H1 (cell line): ENCODE data around the gene NIPAL3. TPM values are rescaled to one million over a fixed set of nuclear protein-coding genes. Genes with fewer than 3 reads are reported as not detected.

Experiments
- CTCF ChIA-PET: fragments of 300-600 bp; sonication (Branson Sonifier 250); formaldehyde crosslinking; loops from one replicate; lab custom pipeline; 2021; ENCODE audit not compliant: partially characterized antibody; lab: Charles Lee
- POLR2A ChIA-PET: fragments of 300-600 bp; sonication (Branson Sonifier 250); formaldehyde crosslinking; loops from one replicate; lab custom pipeline; 2021; ENCODE audit warnings: inconsistent platforms; ENCODE audit not compliant: partially characterized antibody; lab: Charles Lee
- DNase-seq, 2 experiments: peaks; one replicate each; pipeline versions ENCODE4 v3.0.0 to v3.0.0-alpha.2; 2010 to 2022; ENCODE audit warnings: low spot score in 2 of 2, low read depth in 1 of 2, mixed read lengths in 1 of 2
- FAIRE-seq: peaks from 2 replicates; lab custom pipeline; 2011; peaks lifted over from hg19 to GRCh38; lab: Jason Lieb, UNC
- H2AFZ ChIP-seq: 2 replicates; pipeline ENCODE4 v1.8.1; 2012; ENCODE audit warnings: low read length, inconsistent platforms
- H2AK5ac ChIP-seq: 2 replicates; pipeline ENCODE4 v1.6.1; 2013; ENCODE audit warnings: low read depth, low read length
- H2BK120ac ChIP-seq: replicated peaks from 2 replicates; pipeline ENCODE3; 2013; ENCODE audit warnings: low read depth, low read length, inconsistent platforms
- H2BK12ac ChIP-seq: 2 replicates; pipeline ENCODE4 v1.6.1; 2013; ENCODE audit warnings: low read depth, low read length
- H2BK15ac ChIP-seq: 2 replicates; pipeline ENCODE4 v1.6.1; 2013; ENCODE audit warnings: low read length
- H2BK20ac ChIP-seq: 2 replicates; pipeline ENCODE4 v1.6.1; 2013; ENCODE audit warnings: low read length
- H2BK5ac ChIP-seq: 2 replicates; pipeline ENCODE4 v1.6.1; 2013; ENCODE audit warnings: low read depth, low read length
- H3K14ac ChIP-seq: 2 replicates; pipeline ENCODE4 v1.6.1; 2013; ENCODE audit warnings: inconsistent platforms; ENCODE audit not compliant: insufficient read length
- H3K18ac ChIP-seq: 2 replicates; pipeline ENCODE4 v1.6.1; 2013; ENCODE audit warnings: low read length; ENCODE audit errors: extremely low read depth
- H3K23ac ChIP-seq: 2 replicates; pipeline ENCODE4 v1.6.1; 2013; ENCODE audit warnings: inconsistent platforms; ENCODE audit not compliant: insufficient read length
- H3K23me2 ChIP-seq: 2 replicates; pipeline ENCODE4 v1.6.1; 2013; ENCODE audit warnings: low read depth, low read length
- H3K27ac ChIP-seq: 2 replicates; pipeline ENCODE4 v1.6.1; 2011; ENCODE audit warnings: low read depth, low read length, inconsistent platforms
- H3K27me3 ChIP-seq, 4 experiments: replicated peaks in 1 of 4; 1 replicate in 1 of 4; 2 replicates in 3 of 4; pipeline versions ENCODE4 v1.6.1 to v1.8.1; 2011 to 2013; ENCODE audit warnings: low read length in 3 of 4, mild to moderate bottlenecking in 3 of 4, inconsistent platforms in 2 of 4, mixed read lengths in 2 of 4, moderate library complexity in 1 of 4; ENCODE audit not compliant: control insufficient read depth in 3 of 4, insufficient read depth in 3 of 4; ENCODE audit errors: extremely low read depth in 1 of 4
- H3K36me3 ChIP-seq, 4 experiments: 2 replicates each; pipeline versions ENCODE4 v1.6.1 to v1.8.1; 2011 to 2013; ENCODE audit warnings: mild to moderate bottlenecking in 4 of 4, low read length in 3 of 4, moderate library complexity in 2 of 4, control low read depth in 1 of 4, inconsistent platforms in 1 of 4; ENCODE audit not compliant: insufficient read depth in 4 of 4, control insufficient read depth in 2 of 4
- H3K4ac ChIP-seq: replicated peaks from 2 replicates; pipeline ENCODE3; 2013; ENCODE audit warnings: low read length, low read depth, mixed read lengths, inconsistent platforms; ENCODE audit not compliant: insufficient read length
- H3K4me1 ChIP-seq, 4 experiments: replicated peaks in 1 of 4; 1 replicate in 1 of 4; 2 replicates in 3 of 4; pipeline versions ENCODE4 v1.6.1 to v1.8.1; 2011 to 2013; ENCODE audit warnings: low read length in 3 of 4, inconsistent platforms in 2 of 4, mixed read lengths in 1 of 4; ENCODE audit not compliant: insufficient read depth in 4 of 4, control insufficient read depth in 3 of 4
- H3K4me2 ChIP-seq, 2 experiments: 2 replicates each; pipeline versions ENCODE4 v1.6.1 to v1.8.1; 2011 to 2013; ENCODE audit warnings: low read depth in 2 of 2, low read length in 2 of 2, control low read depth in 1 of 2, inconsistent platforms in 1 of 2, mild to moderate bottlenecking in 1 of 2; ENCODE audit not compliant: insufficient read depth in 1 of 2
- H3K4me3 ChIP-seq, 4 experiments: fragments of 200-600, 300-600 bp in 1 of 4; sonication (generic), shearing (Covaris generic), sonication (Bioruptor Twin) in 1 of 4; 2 replicates each; pipeline versions ENCODE4 v1.5.1 to v1.8.1; 2011 to 2016; ENCODE audit warnings: low read length in 4 of 4, low read depth in 3 of 4, control low read depth in 2 of 4, inconsistent platforms in 2 of 4, mild to moderate bottlenecking in 2 of 4, mixed read lengths in 1 of 4, moderate library complexity in 1 of 4; ENCODE audit not compliant: insufficient read depth in 2 of 4; ENCODE audit errors: extremely low read depth in 1 of 4
- H3K56ac ChIP-seq: replicated peaks from 2 replicates; pipeline ENCODE3; 2013; ENCODE audit warnings: low read depth, mild to moderate bottlenecking, mixed read lengths, low read length, inconsistent platforms; ENCODE audit not compliant: insufficient read length
- H3K79me1 ChIP-seq: 2 replicates; pipeline ENCODE4 v1.6.1; 2013; ENCODE audit warnings: low read depth, low read length, control low read depth
- H3K79me2 ChIP-seq, 2 experiments: 2 replicates each; pipeline versions ENCODE4 v1.6.1 to v1.8.1; 2012 to 2013; ENCODE audit warnings: low read length in 2 of 2, mild to moderate bottlenecking in 2 of 2, inconsistent platforms in 1 of 2; ENCODE audit not compliant: insufficient read depth in 2 of 2, control insufficient read depth in 1 of 2
- H3K9ac ChIP-seq, 4 experiments: replicated peaks in 1 of 4; 1 replicate in 1 of 4; 2 replicates in 3 of 4; pipeline versions ENCODE4 v1.6.1 to v1.8.1; 2011 to 2013; ENCODE audit warnings: low read depth in 3 of 4, low read length in 3 of 4, control low read depth in 2 of 4, mild to moderate bottlenecking in 2 of 4, moderate library complexity in 2 of 4, inconsistent platforms in 1 of 4; ENCODE audit errors: extremely low read depth in 1 of 4
- H3K9me3 ChIP-seq, 2 experiments: 2 replicates each; pipeline versions ENCODE4 v1.6.1 to v1.8.1; 2012 to 2013; ENCODE audit warnings: mild to moderate bottlenecking in 2 of 2, moderate library complexity in 2 of 2, control low read depth in 1 of 2, inconsistent platforms in 1 of 2, low read depth in 1 of 2, low read length in 1 of 2, mixed read lengths in 1 of 2; ENCODE audit not compliant: insufficient read depth in 2 of 2
- H4K20me1 ChIP-seq, 2 experiments: replicated peaks in 1 of 2; 2 replicates each; pipeline versions ENCODE3 to v1.8.1; 2011 to 2013; ENCODE audit warnings: inconsistent platforms in 2 of 2, low read length in 2 of 2, mild to moderate bottlenecking in 1 of 2; ENCODE audit not compliant: insufficient read depth in 2 of 2, control insufficient read depth in 1 of 2
- H4K5ac ChIP-seq: 2 replicates; pipeline ENCODE4 v1.6.1; 2013; ENCODE audit warnings: low read length, low read depth, mixed read lengths, inconsistent platforms; ENCODE audit not compliant: insufficient read length
- H4K8ac ChIP-seq: 2 replicates; pipeline ENCODE4 v1.8.0; 2013; ENCODE audit warnings: mild to moderate bottlenecking, moderate library complexity, low read length, inconsistent platforms; ENCODE audit not compliant: insufficient read depth; ENCODE audit errors: extremely low read depth
- H4K91ac ChIP-seq: replicated peaks from 2 replicates; pipeline ENCODE3; 2013; ENCODE audit warnings: low read length, mixed read lengths, inconsistent platforms; ENCODE audit not compliant: insufficient read length
- CBX5 ChIP-seq: fragments of 300-800, 300-1000 bp; sonication (generic); IDR thresholded peaks from 2 replicates; pipeline ENCODE4 v1.7.1; 2016; ENCODE audit warnings: antibody characterized with exemption, low read length, low read depth
- CHD1 ChIP-seq: IDR thresholded peaks from 2 replicates; pipeline ENCODE4 v1.6.1; 2012; ENCODE audit warnings: low read depth, low read length, improper control_type of control experiment
- CHD2 ChIP-seq: IDR thresholded peaks from 2 replicates; pipeline ENCODE4 v1.6.1; 2012; ENCODE audit warnings: low read length, improper control_type of control experiment
- CREB1 ChIP-seq: IDR thresholded peaks from 2 replicates; pipeline ENCODE4 v1.6.1; 2012; ENCODE audit warnings: inconsistent platforms
- EP300 ChIP-seq, 2 experiments: IDR thresholded peaks; 1 replicate in 1 of 2; 2 replicates in 1 of 2; pipeline ENCODE4 v1.6.1; 2011 to 2012; ENCODE audit warnings: low read depth in 2 of 2, low read length in 2 of 2, mild to moderate bottlenecking in 2 of 2, borderline replicate concordance in 1 of 2, inconsistent platforms in 1 of 2, moderate library complexity in 1 of 2
- EZH2 ChIP-seq: fragments of 200-600 bp; sonication (generic); IDR thresholded peaks from 2 replicates; pipeline ENCODE4 v1.7.1; 2012; ENCODE audit warnings: low read depth, mild to moderate bottlenecking, moderate library complexity, low read length, inconsistent platforms; ENCODE audit not compliant: severe bottlenecking
- GTF2F1 ChIP-seq: IDR thresholded peaks from 2 replicates; pipeline ENCODE4 v1.6.1; 2012; ENCODE audit warnings: low read depth, low read length, improper control_type of control experiment, borderline replicate concordance
- JUN ChIP-seq: IDR thresholded peaks from 2 replicates; pipeline ENCODE4 v1.6.1; 2011; ENCODE audit warnings: low read depth, mild to moderate bottlenecking, improper control_type of control experiment, low read length
- MAFK ChIP-seq: IDR thresholded peaks from 2 replicates; pipeline ENCODE4 v1.6.1; 2012; ENCODE audit warnings: low read depth, mild to moderate bottlenecking, improper control_type of control experiment, low read length
- NRF1 ChIP-seq: IDR thresholded peaks from 2 replicates; pipeline ENCODE4 v1.6.1; 2011; ENCODE audit warnings: mild to moderate bottlenecking, low read depth, low read length, improper control_type of control experiment
- POU5F1 ChIP-seq: IDR thresholded peaks from 2 replicates; pipeline ENCODE4 v1.6.1; 2011; ENCODE audit warnings: low read depth, mild to moderate bottlenecking, low read length, moderate library complexity
- SIX5 ChIP-seq: IDR thresholded peaks from 2 replicates; pipeline ENCODE4 v1.6.1; 2011; ENCODE audit warnings: mild to moderate bottlenecking, low read depth, low read length
- TEAD4 ChIP-seq: IDR thresholded peaks from 2 replicates; pipeline ENCODE4 v1.6.1; 2012; ENCODE audit warnings: low read depth, low read length, inconsistent platforms, mixed read lengths
- WGBS, 2 experiments: shearing (Covaris generic) in 1 of 2; methylation state at CpG; one replicate each; pipeline versions ENCODE4 v1.1.6 to v1.1.7; 2013 to 2015; ENCODE audit warnings: low lambda C conversion rate in 2 of 2, mixed read lengths in 2 of 2, inconsistent platforms in 1 of 2, low coverage in 1 of 2, missing lambda C conversion rate in 1 of 2; ENCODE audit not compliant: insufficient replicate concordance in 2 of 2, insufficient coverage in 1 of 2, insufficient read length in 1 of 2; ENCODE audit errors: extremely low coverage in 1 of 2, missing lambda C conversion rate in 1 of 2; 5-methylcytosine and 5-hydroxymethylcytosine counted together
- polyA plus RNA-seq, 7 experiments: library from polyadenylated mRNA; depleted of rRNA in 3 of 7; stranded (reverse) in 5 of 7; unstranded in 2 of 7; fragments of >200 nt in 5 of 7; fragments of 200-250 nt in 2 of 7; gene quantifications; 1 replicate in 5 of 7; 2 replicates in 1 of 7; 4 replicates in 1 of 7; pipeline versions ENCODE4 v1.2.1 to v1.2.3, GENCODE V29; 2011 to 2013; ENCODE audit warnings: missing spikeins in 2 of 7, mixed read lengths in 2 of 7
- total RNA-seq: library from RNA; stranded (reverse); fragmentation: NEBNext Ultra II Directional; extraction: Animal tissue kit (Norgen Biotek cat#: 25700); gene quantifications from 2 replicates; pipeline ENCODE4 v1.2.1, GENCODE V29; 2021
- TF ChIP-seq, protein P1 (sequence below): IDR thresholded peaks from 2 replicates; pipeline ENCODE4 v1.6.1; 2012; ENCODE audit warnings: inconsistent platforms

Gene NIPAL3
- total and polyA plus RNA-seq, 2 of the 8 experiments (the other 6 are each of a cell fraction or from before 2014, with no cell fraction given), result 8.8 to 11.0 TPM

GRCh38 chr1:24487455-24487854, 71.9 kb downstream of the NIPAL3 start:
- POLR2A ChIA-PET, result no interaction called here
- no peak overlapping the region for H3K4ac ChIP-seq
- no peak overlapping the region for H2BK15ac ChIP-seq
- peaks cover 16 to 18% of the 10 kb centered on the region in 2 experiments; a peak in 3 of 4 replicates for H3K9me3 ChIP-seq
- H3K27me3 ChIP-seq, result no peaks in the 10 kb centered on the region
- no peak overlapping the region for H3K56ac ChIP-seq
- no peak overlapping the region for H4K8ac ChIP-seq
- H4K20me1 ChIP-seq, result no peaks in the 10 kb centered on the region
- H2BK5ac ChIP-seq, result no peak overlapping the region
- no peak overlapping the region for H3K23ac ChIP-seq
- no peaks in the 10 kb centered on the region; a peak in 1 of 7 replicates for H3K4me1 ChIP-seq
- no peak overlapping the region for H2AFZ ChIP-seq
- peaks cover 0 to 8% (median 0%) of the 10 kb centered on the region in 4 experiments; a peak in 2 of 8 replicates for H3K36me3 ChIP-seq
- H3K18ac ChIP-seq, result no peak overlapping the region
- H3K9ac ChIP-seq, result no peak overlapping the region
- CTCF ChIA-PET, result interaction anchor here (1.3 kb wide), 1 partner anchor 100 kb away, joined by 3 read pairs; no protein-coding TSS in a partner anchor
- FAIRE-seq (no peak), DNase-seq (no peak)
- H4K91ac ChIP-seq, result no peak overlapping the region
- H3K4me3 ChIP-seq, result no peak overlapping the region
- H3K23me2 ChIP-seq, result no peaks in the 10 kb centered on the region
- no peak overlapping the region for H3K27ac ChIP-seq
- no peak overlapping the region for H2AK5ac ChIP-seq
- H3K79me1 ChIP-seq, result no peaks in the 10 kb centered on the region
- no peak overlapping the region for H4K5ac ChIP-seq
- no peak overlapping the region for H2BK120ac ChIP-seq
- no peak overlapping the region for H2BK12ac ChIP-seq
- no peak overlapping the region for H3K4me2 ChIP-seq
- 91% methylated on average over 8 of the region's 9 CpGs; no CpG with 5 or more reads in 1 of the 2 experiments for WGBS, 2 experiments
- H2BK20ac ChIP-seq, result no peak overlapping the region
- no peaks in the 10 kb centered on the region for H3K79me2 ChIP-seq
- no peak overlapping the region for H3K14ac ChIP-seq
- no peak for TF ChIP-seq NRF1
- no peak for TF ChIP-seq CHD1
- no peak for TF ChIP-seq POU5F1
- no peak for TF ChIP-seq CHD2
- TF ChIP-seq CBX5, result no peak
- TF ChIP-seq TEAD4, result no peak
- TF ChIP-seq, protein P1, sequence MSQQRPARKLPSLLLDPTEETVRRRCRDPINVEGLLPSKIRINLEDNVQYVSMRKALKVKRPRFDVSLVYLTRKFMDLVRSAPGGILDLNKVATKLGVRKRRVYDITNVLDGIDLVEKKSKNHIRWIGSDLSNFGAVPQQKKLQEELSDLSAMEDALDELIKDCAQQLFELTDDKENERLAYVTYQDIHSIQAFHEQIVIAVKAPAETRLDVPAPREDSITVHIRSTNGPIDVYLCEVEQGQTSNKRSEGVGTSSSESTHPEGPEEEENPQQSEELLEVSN, result no peak
- TF ChIP-seq GTF2F1, result no peak
- no peak for TF ChIP-seq MAFK
- no peak for TF ChIP-seq EP300 (IDR thresholded peaks at IDR 0.05; ENCODE audit: borderline replicate concordance in 1 of 2, low read depth in 2 of 2, low read length in 2 of 2)
- TF ChIP-seq CREB1, result no peak
- no peak for TF ChIP-seq SIX5
- no peak for TF ChIP-seq EZH2
- TF ChIP-seq JUN, result no peak
